H9 (cell line): ENCODE data around the gene DSEL. TPM values are rescaled to one million over a fixed set of nuclear protein-coding genes. Genes with fewer than 3 reads are reported as not detected.

ENCODE experiments used
- DNase-seq: peaks from one replicate; pipeline ENCODE4 v3.0.0-alpha.2; 2017
- H2AFZ ChIP-seq: one replicate; pipeline ENCODE4 v1.6.1; 2013; ENCODE audit warnings: mild to moderate bottlenecking, low read length, control low read depth, moderate library complexity
- H2AK5ac ChIP-seq: 2 replicates; pipeline ENCODE4 v1.6.1; 2013; ENCODE audit warnings: low read length, control low read depth, mixed read lengths; ENCODE audit not compliant: insufficient read length
- H2BK120ac ChIP-seq: one replicate; pipeline ENCODE4 v1.6.1; 2013; ENCODE audit warnings: low read depth, mild to moderate bottlenecking, low read length, control low read depth, inconsistent platforms; ENCODE audit not compliant: poor library complexity, severe bottlenecking
- H2BK12ac ChIP-seq: 2 replicates; pipeline ENCODE4 v1.6.1; 2013; ENCODE audit warnings: low read length, control low read depth, mixed read lengths, low read depth; ENCODE audit not compliant: insufficient read length
- H2BK15ac ChIP-seq: 2 replicates; pipeline ENCODE4 v1.6.1; 2013; ENCODE audit warnings: low read depth, low read length, control low read depth
- H2BK20ac ChIP-seq: one replicate; pipeline ENCODE4 v1.6.1; 2013; ENCODE audit warnings: low read depth, mild to moderate bottlenecking, low read length, control low read depth, inconsistent platforms; ENCODE audit not compliant: poor library complexity, severe bottlenecking
- H2BK5ac ChIP-seq: 2 replicates; pipeline ENCODE4 v1.6.1; 2013; ENCODE audit warnings: low read length, control low read depth, mixed read lengths; ENCODE audit not compliant: insufficient read length
- H3K14ac ChIP-seq: 2 replicates; pipeline ENCODE4 v1.6.1; 2013; ENCODE audit warnings: low read length, control low read depth; ENCODE audit not compliant: insufficient read depth
- H3K18ac ChIP-seq: 2 replicates; pipeline ENCODE4 v1.6.1; 2013; ENCODE audit warnings: low read depth, mild to moderate bottlenecking, mixed read lengths, low read length, control low read depth; ENCODE audit not compliant: insufficient read length
- H3K23ac ChIP-seq: 2 replicates; pipeline ENCODE4 v1.6.1; 2013; ENCODE audit warnings: low read length, control low read depth, mixed read lengths, low read depth; ENCODE audit not compliant: insufficient read length
- H3K23me2 ChIP-seq: 2 replicates; pipeline ENCODE4 v1.6.1; 2013; ENCODE audit warnings: low read depth, mild to moderate bottlenecking, mixed read lengths, low read length, control low read depth; ENCODE audit not compliant: insufficient read length, poor library complexity, severe bottlenecking
- H3K27ac ChIP-seq: 2 replicates; pipeline ENCODE4 v1.5.1; 2013; ENCODE audit warnings: low read length, control low read depth, mixed read lengths, low read depth; ENCODE audit not compliant: insufficient read length
- H3K27me3 ChIP-seq: 2 replicates; pipeline ENCODE4 v1.6.1; 2013; ENCODE audit warnings: low read length, control low read depth, inconsistent platforms; ENCODE audit not compliant: insufficient read depth
- H3K4ac ChIP-seq: 2 replicates; pipeline ENCODE4 v1.6.1; 2013; ENCODE audit warnings: low read depth, mild to moderate bottlenecking, control low read depth, inconsistent platforms, low read length, moderate library complexity
- H3K4me1 ChIP-seq: 2 replicates; pipeline ENCODE4 v1.6.1; 2013; ENCODE audit warnings: low read length, control low read depth, inconsistent platforms; ENCODE audit not compliant: insufficient read depth
- H3K4me2 ChIP-seq: 2 replicates; pipeline ENCODE4 v1.6.1; 2013; ENCODE audit warnings: low read length, control low read depth, mixed read lengths; ENCODE audit not compliant: insufficient read length, insufficient read depth
- H3K56ac ChIP-seq: 2 replicates; pipeline ENCODE4 v1.6.1; 2013; ENCODE audit warnings: low read depth, mild to moderate bottlenecking, mixed read lengths, low read length, control low read depth; ENCODE audit not compliant: insufficient read length
- H3K79me1 ChIP-seq: 2 replicates; pipeline ENCODE4 v1.6.1; 2013; ENCODE audit warnings: low read depth, mild to moderate bottlenecking, moderate library complexity, low read length, control low read depth, inconsistent platforms; ENCODE audit not compliant: insufficient read depth, poor library complexity, severe bottlenecking
- H3K79me2 ChIP-seq: 2 replicates; pipeline ENCODE4 v1.6.1; 2013; ENCODE audit warnings: low read length, control low read depth, inconsistent platforms; ENCODE audit not compliant: insufficient read depth
- H3K9ac ChIP-seq: 2 replicates; pipeline ENCODE4 v1.6.1; 2013; ENCODE audit warnings: low read length, control low read depth, mixed read lengths; ENCODE audit not compliant: insufficient read length; ENCODE audit errors: extremely low read depth
- H3K9me3 ChIP-seq: one replicate; pipeline ENCODE4 v1.6.1; 2013; ENCODE audit warnings: low read depth, low read length, inconsistent platforms; ENCODE audit not compliant: control insufficient read depth
- H3T11ph ChIP-seq: one replicate; pipeline ENCODE4 v1.6.1; 2013; ENCODE audit warnings: mild to moderate bottlenecking, low read length, control low read depth, inconsistent platforms
- H4K20me1 ChIP-seq: one replicate; pipeline ENCODE4 v1.6.1; 2013; ENCODE audit not compliant: control insufficient read depth, insufficient read length, insufficient read depth
- H4K5ac ChIP-seq: 2 replicates; pipeline ENCODE4 v1.6.1; 2013; ENCODE audit warnings: low read depth, mild to moderate bottlenecking, mixed read lengths, low read length, control low read depth; ENCODE audit not compliant: insufficient read length
- H4K8ac ChIP-seq: replicated peaks from 2 replicates; pipeline ENCODE4 v1.6.1; 2013; ENCODE audit warnings: low read length, control low read depth, mixed read lengths, low read depth; ENCODE audit not compliant: insufficient read length
- H4K91ac ChIP-seq: 2 replicates; pipeline ENCODE4 v1.6.1; 2013; ENCODE audit warnings: low read depth, mild to moderate bottlenecking, moderate library complexity, mixed read lengths, low read length, control low read depth; ENCODE audit not compliant: insufficient read length
- H3K27ac Mint-ChIP-seq, 3 experiments: 2 replicates in 2 of 3; 3 replicates in 1 of 3; pipeline ENCODE4 v1.8.0; 2020 to 2021; ENCODE audit warnings: mixed read lengths in 3 of 3, mild to moderate bottlenecking in 1 of 3, moderate library complexity in 1 of 3
- H3K27me3 Mint-ChIP-seq: 2 replicates; pipeline ENCODE4 v1.8.0; 2021; ENCODE audit warnings: low read depth, mild to moderate bottlenecking, moderate library complexity, mixed read lengths
- H3K36me3 Mint-ChIP-seq, 3 experiments: 2 replicates in 2 of 3; 3 replicates in 1 of 3; pipeline ENCODE4 v1.8.0; 2020 to 2021; ENCODE audit warnings: low read depth in 3 of 3, mixed read lengths in 3 of 3; ENCODE audit not compliant: insufficient read depth in 1 of 3
- H3K4me1 Mint-ChIP-seq, 2 experiments: 2 replicates each; pipeline ENCODE4 v1.8.0; 2020; ENCODE audit warnings: mixed read lengths in 2 of 2
- H3K4me3 Mint-ChIP-seq, 2 experiments: 2 replicates in 1 of 2; 3 replicates in 1 of 2; pipeline ENCODE4 v1.8.0; 2020 to 2021; ENCODE audit warnings: mild to moderate bottlenecking in 2 of 2, mixed read lengths in 2 of 2, moderate library complexity in 1 of 2
- H3K9me3 Mint-ChIP-seq, 2 experiments: 2 replicates in 1 of 2; 3 replicates in 1 of 2; pipeline ENCODE4 v1.8.0; 2020; ENCODE audit warnings: mild to moderate bottlenecking in 2 of 2, mixed read lengths in 2 of 2, moderate library complexity in 1 of 2
- CTCF ChIP-seq: fragments of 200-600 bp; sonication (generic); conservative IDR thresholded peaks from 3 replicates; pipeline ENCODE4 v1.8.0; 2021; ENCODE audit warnings: antibody characterized with exemption, mild to moderate bottlenecking
- WGBS: extraction: QIAGEN DNeasy Blood & Tissue Kit; methylation state at CpG from one replicate; pipeline ENCODE4 v1.1.7; 2013; ENCODE audit warnings: missing lambda C conversion rate, low lambda C conversion rate, mixed read lengths; ENCODE audit not compliant: insufficient read length; ENCODE audit errors: extremely low coverage; 5-methylcytosine and 5-hydroxymethylcytosine counted together
- total RNA-seq: library from RNA; stranded (reverse); gene quantifications from 2 replicates; pipeline ENCODE4 v1.2.1, GENCODE V29; 2021

DSEL gene
- total RNA-seq, 1 experiment from 2014 or later, result 6.0 TPM

- DNase-seq, result peak; percentile 90
- H4K8ac ChIP-seq, result no peak overlapping the region
- H3K27me3 Mint-ChIP-seq, result peaks cover 5% of the 10 kb centered on the region
- no peak overlapping the region for H2BK20ac ChIP-seq
- H2BK120ac ChIP-seq, result no peak overlapping the region
- no peaks in the 10 kb centered on the region for H3K27me3 ChIP-seq
- no peaks in the 10 kb centered on the region for H3K9me3 ChIP-seq
- WGBS, result no CpG with 5 or more reads among the region's 53 CpGs
- no peak overlapping the region for H2BK15ac ChIP-seq
- peaks cover 4% of the 10 kb centered on the region; the same call in 1 of the 2 replicates for H3K4me1 ChIP-seq
- H3K18ac ChIP-seq, result peak overlapping the region; percentile 29
- peaks cover 9 to 16% (median 12%) of the 10 kb centered on the region in 3 experiments for H3K36me3 Mint-ChIP-seq
- H3K23me2 ChIP-seq, result peaks cover 4% of the 10 kb centered on the region
- H3K9ac ChIP-seq, result peak overlapping the region; percentile 60
- peaks cover 33 to 41% of the 10 kb centered on the region in 2 experiments for H3K4me1 Mint-ChIP-seq
- peak overlapping the region in 1 of 3 experiments; percentile 89; a peak in 4 of 7 replicates for H3K27ac Mint-ChIP-seq
- no peak overlapping the region for H4K5ac ChIP-seq
- peak; percentile 87 for TF ChIP-seq CTCF
- no peak overlapping the region for H2AK5ac ChIP-seq
- H3K14ac ChIP-seq, result peak overlapping the region; percentile 32; the same call in 1 of the 2 replicates
- H4K91ac ChIP-seq, result no peak overlapping the region
- H3K79me1 ChIP-seq, result no peaks in the 10 kb centered on the region
- H3T11ph ChIP-seq, result no peak overlapping the region
- no peak overlapping the region for H3K27ac ChIP-seq
- no peak overlapping the region for H3K56ac ChIP-seq
- H4K20me1 ChIP-seq, result no peaks in the 10 kb centered on the region
- H3K4me2 ChIP-seq, result peak overlapping the region; percentile 69
- peak overlapping the region; percentile 85 to 98 for H3K4me3 Mint-ChIP-seq
- H3K23ac ChIP-seq, result no peak overlapping the region
- no peak overlapping the region for H2AFZ ChIP-seq
- H3K9me3 Mint-ChIP-seq, result no peaks in the 10 kb centered on the region
- no peak overlapping the region for H2BK5ac ChIP-seq
- H3K4ac ChIP-seq, result no peak overlapping the region
- peaks cover 17% of the 10 kb centered on the region; the same call in 1 of the 2 replicates for H3K79me2 ChIP-seq
- H2BK12ac ChIP-seq, result no peak overlapping the region
Observed at GRCh38 chr18:67515942-67516538, 480 bp downstream of the DSEL start.
